PC-3 (cell line): Measurements from ENCODE around the gene POM121.
"Not testable (repeated sequence)": the region's sequence is repeated elsewhere in the genome, so short reads cannot be mapped to it uniquely, and the experiment has no call there.

ENCODE experiments used
- CTCF ChIP-seq: fragments of 300-600 bp; sonication (generic); conservative IDR thresholded peaks from 2 replicates; pipeline ENCODE4 v1.5.1; 2017; ENCODE audit warnings: antibody characterized with exemption, low read depth, mild to moderate bottlenecking, low read length
- EZH2 ChIP-seq: fragments of 300-600 bp; sonication (generic); IDR thresholded peaks from one replicate; pipeline ENCODE4 v1.6.1; 2017; ENCODE audit warnings: antibody characterized with exemption, mild to moderate bottlenecking, low read length; ENCODE audit not compliant: unreplicated experiment
- EZH2phosphoT487 ChIP-seq: fragments of 300-600 bp; sonication (generic); IDR thresholded peaks from 2 replicates; pipeline ENCODE4 v1.6.1; 2018; ENCODE audit warnings: mild to moderate bottlenecking, antibody characterized with exemption, low read length, borderline replicate concordance

- TF ChIP-seq CTCF, EZH2, EZH2phosphoT487: not testable (repeated sequence)
Measured at GRCh38 chr7:72879079-72879736, 45.7 kb upstream of the POM121 start.
